H9 (cell line): Measurements from ENCODE around the gene SNRNP25. TPM values are rescaled to one million over a fixed set of nuclear protein-coding genes. Genes with fewer than 3 reads are reported as not detected.
"Not testable (repeated sequence)": the region's sequence is repeated elsewhere in the genome, so short reads cannot be mapped to it uniquely, and the experiment has no call there.

Experiments
- DNase-seq: peaks from one replicate; pipeline ENCODE4 v3.0.0-alpha.2; 2017
- H2AFZ ChIP-seq: one replicate; pipeline ENCODE4 v1.6.1; 2013; ENCODE audit warnings: mild to moderate bottlenecking, low read length, control low read depth, moderate library complexity
- H2AK5ac ChIP-seq: 2 replicates; pipeline ENCODE4 v1.6.1; 2013; ENCODE audit warnings: low read length, control low read depth, mixed read lengths; ENCODE audit not compliant: insufficient read length
- H2BK120ac ChIP-seq: one replicate; pipeline ENCODE4 v1.6.1; 2013; ENCODE audit warnings: low read depth, mild to moderate bottlenecking, low read length, control low read depth, inconsistent platforms; ENCODE audit not compliant: poor library complexity, severe bottlenecking
- H2BK12ac ChIP-seq: 2 replicates; pipeline ENCODE4 v1.6.1; 2013; ENCODE audit warnings: low read length, control low read depth, mixed read lengths, low read depth; ENCODE audit not compliant: insufficient read length
- H2BK15ac ChIP-seq: 2 replicates; pipeline ENCODE4 v1.6.1; 2013; ENCODE audit warnings: low read depth, low read length, control low read depth
- H2BK20ac ChIP-seq: one replicate; pipeline ENCODE4 v1.6.1; 2013; ENCODE audit warnings: low read depth, mild to moderate bottlenecking, low read length, control low read depth, inconsistent platforms; ENCODE audit not compliant: poor library complexity, severe bottlenecking
- H2BK5ac ChIP-seq: 2 replicates; pipeline ENCODE4 v1.6.1; 2013; ENCODE audit warnings: low read length, control low read depth, mixed read lengths; ENCODE audit not compliant: insufficient read length
- H3K14ac ChIP-seq: 2 replicates; pipeline ENCODE4 v1.6.1; 2013; ENCODE audit warnings: low read length, control low read depth; ENCODE audit not compliant: insufficient read depth
- H3K18ac ChIP-seq: 2 replicates; pipeline ENCODE4 v1.6.1; 2013; ENCODE audit warnings: low read depth, mild to moderate bottlenecking, mixed read lengths, low read length, control low read depth; ENCODE audit not compliant: insufficient read length
- H3K23ac ChIP-seq: 2 replicates; pipeline ENCODE4 v1.6.1; 2013; ENCODE audit warnings: low read length, control low read depth, mixed read lengths, low read depth; ENCODE audit not compliant: insufficient read length
- H3K23me2 ChIP-seq: 2 replicates; pipeline ENCODE4 v1.6.1; 2013; ENCODE audit warnings: low read depth, mild to moderate bottlenecking, mixed read lengths, low read length, control low read depth; ENCODE audit not compliant: insufficient read length, poor library complexity, severe bottlenecking
- H3K27ac ChIP-seq: 2 replicates; pipeline ENCODE4 v1.5.1; 2013; ENCODE audit warnings: low read length, control low read depth, mixed read lengths, low read depth; ENCODE audit not compliant: insufficient read length
- H3K27me3 ChIP-seq: 2 replicates; pipeline ENCODE4 v1.6.1; 2013; ENCODE audit warnings: low read length, control low read depth, inconsistent platforms; ENCODE audit not compliant: insufficient read depth
- H3K4ac ChIP-seq: 2 replicates; pipeline ENCODE4 v1.6.1; 2013; ENCODE audit warnings: low read depth, mild to moderate bottlenecking, control low read depth, inconsistent platforms, low read length, moderate library complexity
- H3K4me1 ChIP-seq: 2 replicates; pipeline ENCODE4 v1.6.1; 2013; ENCODE audit warnings: low read length, control low read depth, inconsistent platforms; ENCODE audit not compliant: insufficient read depth
- H3K4me2 ChIP-seq: 2 replicates; pipeline ENCODE4 v1.6.1; 2013; ENCODE audit warnings: low read length, control low read depth, mixed read lengths; ENCODE audit not compliant: insufficient read length, insufficient read depth
- H3K56ac ChIP-seq: 2 replicates; pipeline ENCODE4 v1.6.1; 2013; ENCODE audit warnings: low read depth, mild to moderate bottlenecking, mixed read lengths, low read length, control low read depth; ENCODE audit not compliant: insufficient read length
- H3K79me1 ChIP-seq: 2 replicates; pipeline ENCODE4 v1.6.1; 2013; ENCODE audit warnings: low read depth, mild to moderate bottlenecking, moderate library complexity, low read length, control low read depth, inconsistent platforms; ENCODE audit not compliant: insufficient read depth, poor library complexity, severe bottlenecking
- H3K79me2 ChIP-seq: 2 replicates; pipeline ENCODE4 v1.6.1; 2013; ENCODE audit warnings: low read length, control low read depth, inconsistent platforms; ENCODE audit not compliant: insufficient read depth
- H3K9ac ChIP-seq: 2 replicates; pipeline ENCODE4 v1.6.1; 2013; ENCODE audit warnings: low read length, control low read depth, mixed read lengths; ENCODE audit not compliant: insufficient read length; ENCODE audit errors: extremely low read depth
- H3K9me3 ChIP-seq: one replicate; pipeline ENCODE4 v1.6.1; 2013; ENCODE audit warnings: low read depth, low read length, inconsistent platforms; ENCODE audit not compliant: control insufficient read depth
- H3T11ph ChIP-seq: one replicate; pipeline ENCODE4 v1.6.1; 2013; ENCODE audit warnings: mild to moderate bottlenecking, low read length, control low read depth, inconsistent platforms
- H4K20me1 ChIP-seq: one replicate; pipeline ENCODE4 v1.6.1; 2013; ENCODE audit not compliant: control insufficient read depth, insufficient read length, insufficient read depth
- H4K5ac ChIP-seq: 2 replicates; pipeline ENCODE4 v1.6.1; 2013; ENCODE audit warnings: low read depth, mild to moderate bottlenecking, mixed read lengths, low read length, control low read depth; ENCODE audit not compliant: insufficient read length
- H4K8ac ChIP-seq: replicated peaks from 2 replicates; pipeline ENCODE4 v1.6.1; 2013; ENCODE audit warnings: low read length, control low read depth, mixed read lengths, low read depth; ENCODE audit not compliant: insufficient read length
- H4K91ac ChIP-seq: 2 replicates; pipeline ENCODE4 v1.6.1; 2013; ENCODE audit warnings: low read depth, mild to moderate bottlenecking, moderate library complexity, mixed read lengths, low read length, control low read depth; ENCODE audit not compliant: insufficient read length
- H3K27ac Mint-ChIP-seq, 3 experiments: 2 replicates in 2 of 3; 3 replicates in 1 of 3; pipeline ENCODE4 v1.8.0; 2020 to 2021; ENCODE audit warnings: mixed read lengths in 3 of 3, mild to moderate bottlenecking in 1 of 3, moderate library complexity in 1 of 3
- H3K27me3 Mint-ChIP-seq: 2 replicates; pipeline ENCODE4 v1.8.0; 2021; ENCODE audit warnings: low read depth, mild to moderate bottlenecking, moderate library complexity, mixed read lengths
- H3K36me3 Mint-ChIP-seq, 3 experiments: 2 replicates in 2 of 3; 3 replicates in 1 of 3; pipeline ENCODE4 v1.8.0; 2020 to 2021; ENCODE audit warnings: low read depth in 3 of 3, mixed read lengths in 3 of 3; ENCODE audit not compliant: insufficient read depth in 1 of 3
- H3K4me1 Mint-ChIP-seq, 2 experiments: 2 replicates each; pipeline ENCODE4 v1.8.0; 2020; ENCODE audit warnings: mixed read lengths in 2 of 2
- H3K4me3 Mint-ChIP-seq, 2 experiments: 2 replicates in 1 of 2; 3 replicates in 1 of 2; pipeline ENCODE4 v1.8.0; 2020 to 2021; ENCODE audit warnings: mild to moderate bottlenecking in 2 of 2, mixed read lengths in 2 of 2, moderate library complexity in 1 of 2
- H3K9me3 Mint-ChIP-seq, 2 experiments: 2 replicates in 1 of 2; 3 replicates in 1 of 2; pipeline ENCODE4 v1.8.0; 2020; ENCODE audit warnings: mild to moderate bottlenecking in 2 of 2, mixed read lengths in 2 of 2, moderate library complexity in 1 of 2
- CTCF ChIP-seq: fragments of 200-600 bp; sonication (generic); conservative IDR thresholded peaks from 3 replicates; pipeline ENCODE4 v1.8.0; 2021; ENCODE audit warnings: antibody characterized with exemption, mild to moderate bottlenecking
- WGBS: extraction: QIAGEN DNeasy Blood & Tissue Kit; methylation state at CpG from one replicate; pipeline ENCODE4 v1.1.7; 2013; ENCODE audit warnings: missing lambda C conversion rate, low lambda C conversion rate, mixed read lengths; ENCODE audit not compliant: insufficient read length; ENCODE audit errors: extremely low coverage; 5-methylcytosine and 5-hydroxymethylcytosine counted together
- total RNA-seq: library from RNA; stranded (reverse); gene quantifications from 2 replicates; pipeline ENCODE4 v1.2.1, GENCODE V29; 2021

Gene SNRNP25
- total RNA-seq, 1 experiment from 2014 or later = 78.5 TPM

GRCh38 chr16:37511-37910, 16.1 kb upstream of the SNRNP25 start:
- TF ChIP-seq CTCF = no peak
- Mint-ChIP-seq H3K27me3 (peaks cover 1% of the 10 kb centered on the region), H3K27ac (no peak overlapping the region), H3K4me1 (no peaks in the 10 kb centered on the region), H3K9me3 (peaks cover 6% of the 10 kb centered on the region in 2 experiments; a peak in 3 of 5 replicates), H3K4me3 (no peak overlapping the region), H3K36me3 (peaks cover 21 to 44% (median 35%) of the 10 kb centered on the region in 3 experiments)
- no peak overlapping the region for H3K56ac ChIP-seq
- no peak overlapping the region for H3K4me2 ChIP-seq
- no peak overlapping the region for H2AFZ ChIP-seq
- no peak overlapping the region for H3K18ac ChIP-seq
- no peak overlapping the region for H2BK12ac ChIP-seq
- no peak overlapping the region for H2AK5ac ChIP-seq
- peaks cover 5% of the 10 kb centered on the region for H3K9me3 ChIP-seq
- no peak overlapping the region for H3K9ac ChIP-seq
- H3K79me2 ChIP-seq = no peaks in the 10 kb centered on the region
- H2BK20ac ChIP-seq = no peak overlapping the region
- H3K27ac ChIP-seq = no peak overlapping the region
- no peak overlapping the region for H3T11ph ChIP-seq
- H3K14ac ChIP-seq = no peak overlapping the region
- no peak overlapping the region for H2BK5ac ChIP-seq
- H3K27me3 ChIP-seq = no peaks in the 10 kb centered on the region
- H4K8ac ChIP-seq = no peak overlapping the region
- H2BK15ac ChIP-seq = no peak overlapping the region
- no peak overlapping the region for H4K5ac ChIP-seq
- H3K23me2 ChIP-seq = no peaks in the 10 kb centered on the region
- no peak overlapping the region for H3K4ac ChIP-seq
- no peaks in the 10 kb centered on the region for H3K79me1 ChIP-seq
- H2BK120ac ChIP-seq = no peak overlapping the region
- no peak overlapping the region for H3K23ac ChIP-seq
- no peak for DNase-seq
- no peaks in the 10 kb centered on the region for H3K4me1 ChIP-seq
- H4K91ac ChIP-seq = no peak overlapping the region
- WGBS = no CpG with 5 or more reads among the region's 5 CpGs
- H4K20me1 ChIP-seq = no peaks in the 10 kb centered on the region

GRCh38 chr16:38206-38605, 15.4 kb upstream of the SNRNP25 start:
- H3K4ac ChIP-seq, H3K18ac ChIP-seq, H3K4me1 ChIP-seq, H4K5ac ChIP-seq, H3K23ac ChIP-seq, H3K27ac ChIP-seq, H3K14ac ChIP-seq, DNase-seq, H3K79me1 ChIP-seq, H3K4me2 ChIP-seq, H2BK20ac ChIP-seq, H3K56ac ChIP-seq, H3K27me3 ChIP-seq, H4K20me1 ChIP-seq, H2BK12ac ChIP-seq, H3T11ph ChIP-seq, H4K91ac ChIP-seq, H2BK5ac ChIP-seq, H2AFZ ChIP-seq, H4K8ac ChIP-seq, H3K9ac ChIP-seq, H3K27me3 Mint-ChIP-seq, H2BK120ac ChIP-seq, H3K4me3 Mint-ChIP-seq, H2AK5ac ChIP-seq, H3K79me2 ChIP-seq, H3K23me2 ChIP-seq, H3K4me1 Mint-ChIP-seq, H2BK15ac ChIP-seq: not testable (repeated sequence)
- Mint-ChIP-seq H3K36me3 (peaks cover 28 to 51% (median 42%) of the 10 kb centered on the region in 3 experiments), H3K9me3 (peaks cover 9 to 12% of the 10 kb centered on the region in 2 experiments; a peak in 3 of 5 replicates), H3K27ac (0 out of 7 replicates have a peak overlapping the region, but pooled peaks of 1 of the 3 experiments have one; percentile 44)
- peaks cover 11% of the 10 kb centered on the region for H3K9me3 ChIP-seq
- no CpG with 5 or more reads among the region's 11 CpGs for WGBS
